Tibial artery (tissue), 4 donors: ENCODE data around the gene STPG2.
"Not testable (repeated sequence)": the region's sequence is repeated elsewhere in the genome, so short reads cannot be mapped to it uniquely, and the experiment has no call there.

Experiments used
- DNase-seq, 2 donors: peaks; one replicate each; pipeline ENCODE4 v3.0.0-alpha.2; 2019
- H3K27ac ChIP-seq, 2 donors: fragments of 200-600 bp; sonication (generic) in 1 of 2; 1 replicate in 1 of 2; 2 replicates in 1 of 2; pipeline ENCODE4 v1.5.1; 2018 to 2019; ENCODE audit warnings: mild to moderate bottlenecking in 1 of 2
- H3K27me3 ChIP-seq, 2 donors: fragments of 200-600 bp; sonication (generic) in 1 of 2; one replicate each; pipeline versions ENCODE4 v1.5.1 to v1.6.0; 2016 to 2019
- H3K36me3 ChIP-seq, 3 donors: fragments of 200-600 bp; sonication (generic) in 2 of 3; one replicate each; pipeline ENCODE4 v1.5.1; 2016 to 2019; ENCODE audit warnings: mild to moderate bottlenecking in 2 of 3
- H3K4me1 ChIP-seq, 4 donors: fragments of 200-600 bp; sonication (generic) in 2 of 4; 1 replicate in 3 of 4; 2 replicates in 1 of 4; pipeline ENCODE4 v1.5.1; 2016 to 2019
- H3K4me3 ChIP-seq, 2 donors: fragments of 200-600 bp; sonication (generic) in 1 of 2; 1 replicate in 1 of 2; 2 replicates in 1 of 2; pipeline ENCODE4 v1.5.1; 2018 to 2019; ENCODE audit warnings: mild to moderate bottlenecking in 2 of 2
- H3K9me3 ChIP-seq, 3 donors: fragments of 200-600 bp; sonication (generic) in 1 of 3; one replicate each; pipeline ENCODE4 v1.5.1; 2016 to 2019
- intact Hi-C: fragments of 100-400 bp; cut with DNase I; formaldehyde crosslinking; loops from one replicate; pipeline ENCODE4 v1.15.0; 2023; ENCODE audit warnings: low total_unique reads
- TF ChIP-seq, protein P1 (sequence below), 2 experiments: fragments of 200-600 bp in 1 of 2; fragments of 450-650 bp in 1 of 2; IDR thresholded peaks; one replicate each; pipeline ENCODE4 v1.5.1; 2017 to 2019; ENCODE audit warnings: antibody characterized with exemption in 2 of 2, mild to moderate bottlenecking in 1 of 2, moderate library complexity in 1 of 2

The STPG2 gene

DNA sequence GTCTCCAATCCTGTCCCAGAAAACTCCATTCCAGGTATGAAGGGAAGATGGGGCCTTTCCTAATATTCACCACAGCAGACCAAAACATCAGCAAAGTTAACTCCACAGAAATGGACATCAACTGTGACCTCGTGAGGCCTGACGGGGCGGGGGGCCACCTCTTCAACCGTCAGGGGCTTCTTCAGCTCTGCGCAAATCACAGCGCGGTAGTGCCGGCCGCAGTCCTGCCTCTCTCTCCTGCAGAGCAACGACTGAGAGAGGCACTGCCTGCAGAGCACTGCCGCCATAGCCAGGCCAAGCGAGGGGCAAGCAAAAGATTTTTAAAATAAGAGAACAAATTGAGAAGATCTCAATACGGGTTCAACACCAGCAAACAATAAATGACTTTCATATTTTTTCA lies 226.2 kb downstream of the STPG2 start:
- TF ChIP-seq, protein P1, sequence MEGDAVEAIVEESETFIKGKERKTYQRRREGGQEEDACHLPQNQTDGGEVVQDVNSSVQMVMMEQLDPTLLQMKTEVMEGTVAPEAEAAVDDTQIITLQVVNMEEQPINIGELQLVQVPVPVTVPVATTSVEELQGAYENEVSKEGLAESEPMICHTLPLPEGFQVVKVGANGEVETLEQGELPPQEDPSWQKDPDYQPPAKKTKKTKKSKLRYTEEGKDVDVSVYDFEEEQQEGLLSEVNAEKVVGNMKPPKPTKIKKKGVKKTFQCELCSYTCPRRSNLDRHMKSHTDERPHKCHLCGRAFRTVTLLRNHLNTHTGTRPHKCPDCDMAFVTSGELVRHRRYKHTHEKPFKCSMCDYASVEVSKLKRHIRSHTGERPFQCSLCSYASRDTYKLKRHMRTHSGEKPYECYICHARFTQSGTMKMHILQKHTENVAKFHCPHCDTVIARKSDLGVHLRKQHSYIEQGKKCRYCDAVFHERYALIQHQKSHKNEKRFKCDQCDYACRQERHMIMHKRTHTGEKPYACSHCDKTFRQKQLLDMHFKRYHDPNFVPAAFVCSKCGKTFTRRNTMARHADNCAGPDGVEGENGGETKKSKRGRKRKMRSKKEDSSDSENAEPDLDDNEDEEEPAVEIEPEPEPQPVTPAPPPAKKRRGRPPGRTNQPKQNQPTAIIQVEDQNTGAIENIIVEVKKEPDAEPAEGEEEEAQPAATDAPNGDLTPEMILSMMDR (IDR thresholded peaks at IDR 0.05): no peak
- intact Hi-C loops: no loop called here
- no peaks in the 10 kb centered on the region for H3K4me1 ChIP-seq
- no peaks in the 10 kb centered on the region for H3K27me3 ChIP-seq
- H3K4me3 ChIP-seq: no peak overlapping the region
- H3K27ac ChIP-seq: no peak overlapping the region
- H3K9me3 ChIP-seq: no peaks in the 10 kb centered on the region
- DNase-seq: no peak
- no peaks in the 10 kb centered on the region for H3K36me3 ChIP-seq

DNA sequence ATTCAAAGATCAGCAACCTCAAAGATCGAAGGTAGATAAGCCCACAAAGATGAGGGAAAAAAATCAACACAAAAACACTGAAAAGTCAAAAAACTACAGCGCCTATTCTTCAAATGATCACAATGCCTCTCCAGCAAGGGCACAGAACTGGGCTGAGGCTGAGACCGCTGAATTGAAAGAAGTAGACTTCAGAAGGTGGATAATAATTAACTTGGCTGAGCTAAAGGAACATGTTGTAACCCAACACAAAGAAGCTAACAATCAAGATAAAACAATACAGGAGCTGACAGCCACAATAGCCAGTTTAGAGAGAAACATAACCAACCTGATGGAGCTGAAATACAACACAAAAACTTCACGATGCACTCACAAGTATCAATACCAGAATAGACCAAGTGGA lies 231.1 kb downstream of the STPG2 start:
- no peak for DNase-seq
- TF ChIP-seq, protein P1 (IDR thresholded peaks at IDR 0.05): no peak
- intact Hi-C loops: no loop called here
- Histone ChIP-seq H3K4me3 (no peak overlapping the region), H3K9me3 (peaks cover 0 to 5% (median 0%) of the 10 kb centered on the region in 3 donors), H3K4me1 (no peaks in the 10 kb centered on the region), H3K27ac (no peak overlapping the region), H3K36me3 (no peaks in the 10 kb centered on the region), H3K27me3 (no peaks in the 10 kb centered on the region)

DNA sequence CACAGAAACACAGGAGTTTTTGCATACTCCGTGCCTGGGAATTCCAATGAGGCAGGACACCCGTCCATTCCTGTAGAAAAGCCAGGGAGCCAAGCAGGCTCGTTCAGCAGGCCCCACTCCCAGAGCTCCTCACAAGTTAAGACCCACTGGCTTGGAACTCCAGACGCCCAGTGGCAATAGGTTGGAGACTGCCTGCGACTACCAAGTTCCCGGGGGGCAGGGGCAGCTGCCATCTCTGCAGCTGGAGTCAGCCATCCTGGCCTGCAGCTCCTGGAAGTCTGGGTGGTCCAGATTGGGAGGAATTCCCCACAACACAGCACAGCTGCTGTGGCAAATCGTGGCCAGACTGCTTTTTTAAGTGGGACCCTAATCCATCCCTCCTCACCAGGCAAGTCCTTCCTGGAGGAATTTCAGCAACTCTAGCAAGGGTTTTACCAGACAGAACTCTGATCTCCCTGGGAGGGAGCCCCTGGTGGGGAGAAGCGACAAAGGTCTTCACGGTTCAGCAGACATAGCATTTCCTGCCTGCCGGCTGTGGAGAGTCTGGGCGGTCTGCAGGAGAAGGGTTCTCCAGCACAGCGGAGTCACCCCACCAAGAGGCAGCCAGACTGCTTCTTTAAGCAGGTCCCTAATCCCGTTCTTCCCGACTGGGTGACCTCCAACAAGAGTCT lies 231.9 kb downstream of the STPG2 start:
- intact Hi-C loops: no loop called here
- H3K36me3 ChIP-seq: no peaks in the 10 kb centered on the region
- peaks cover 0 to 5% (median 0%) of the 10 kb centered on the region in 3 donors for H3K9me3 ChIP-seq
- DNase-seq: no peak
- no peak overlapping the region for H3K4me3 ChIP-seq
- no peaks in the 10 kb centered on the region for H3K4me1 ChIP-seq
- H3K27ac ChIP-seq: no peak overlapping the region
- TF ChIP-seq, protein P1 (IDR thresholded peaks at IDR 0.05): no peak
- no peaks in the 10 kb centered on the region for H3K27me3 ChIP-seq

DNA sequence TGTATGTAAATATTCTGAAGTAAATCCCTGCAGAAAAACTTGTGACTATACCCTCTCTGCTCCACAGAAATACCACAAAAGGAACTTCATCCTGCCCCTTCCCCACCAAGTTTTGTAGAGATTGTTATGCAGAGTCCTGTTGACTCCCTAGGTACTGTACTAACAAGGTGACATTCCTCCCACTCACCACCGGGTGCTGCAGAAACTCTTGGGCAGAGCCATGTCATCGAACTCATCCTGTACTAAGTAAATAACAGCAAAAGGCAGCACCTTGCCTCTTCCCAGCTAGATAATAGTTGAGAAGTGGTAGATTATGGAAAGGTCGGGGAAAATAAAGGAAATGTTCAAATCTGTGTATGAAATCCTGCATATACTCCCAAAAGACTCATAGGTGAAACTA lies 233.3 kb downstream of the STPG2 start:
- DNase-seq: no peak
- TF ChIP-seq, protein P1 (IDR thresholded peaks at IDR 0.05): no peak
- no peaks in the 10 kb centered on the region for H3K4me1 ChIP-seq

DNA sequence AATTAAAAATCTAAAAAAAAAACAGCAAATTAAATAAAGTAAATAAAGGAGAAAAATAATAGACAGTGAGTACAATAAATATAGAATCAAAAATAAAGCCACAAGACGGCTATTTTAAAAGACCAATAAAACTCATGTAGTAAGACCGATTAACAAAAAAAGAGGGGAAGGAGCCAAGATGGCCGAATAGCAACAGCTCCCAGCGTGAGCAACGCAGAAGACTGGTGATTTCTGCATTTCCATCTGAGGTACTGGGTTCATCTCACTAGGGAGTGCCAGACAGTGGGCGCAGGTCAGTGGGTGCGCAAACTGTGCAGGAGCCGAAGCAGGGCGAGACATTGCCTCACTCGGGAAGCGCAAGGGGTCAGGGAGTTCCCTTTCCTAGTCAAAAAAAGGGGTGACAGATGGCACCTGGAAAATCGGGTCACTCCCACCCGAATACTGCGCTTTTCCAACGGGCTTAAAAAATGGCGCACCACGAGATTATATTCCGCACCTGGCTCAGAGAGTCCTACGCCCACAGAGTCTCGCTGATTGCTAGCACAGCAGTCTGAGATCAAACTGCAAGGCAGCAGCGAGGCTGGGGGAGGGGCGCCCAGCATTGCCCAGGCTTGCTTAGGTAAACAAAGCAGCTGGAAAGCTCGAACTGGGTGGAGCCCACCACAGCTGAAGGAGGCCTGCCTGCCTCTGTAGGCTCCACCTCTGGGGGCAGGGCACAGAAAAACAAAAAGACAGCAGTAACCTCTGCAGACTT lies 239.7 kb downstream of the STPG2 start:
- H3K9me3 ChIP-seq, H3K36me3 ChIP-seq, H3K4me1 ChIP-seq, H3K27me3 ChIP-seq, H3K4me3 ChIP-seq, intact Hi-C loops, H3K27ac ChIP-seq, DNase-seq: not testable (repeated sequence)

More for the DNA sequence above, 233.3 kb downstream of the STPG2 start:
- intact Hi-C loops: no loop called here
- no peaks in the 10 kb centered on the region for H3K27me3 ChIP-seq
- H3K36me3 ChIP-seq: no peaks in the 10 kb centered on the region
- no peak overlapping the region for H3K27ac ChIP-seq
- H3K9me3 ChIP-seq: peaks cover 0 to 5% (median 0%) of the 10 kb centered on the region in 3 donors
- no peak overlapping the region for H3K4me3 ChIP-seq

DNA sequence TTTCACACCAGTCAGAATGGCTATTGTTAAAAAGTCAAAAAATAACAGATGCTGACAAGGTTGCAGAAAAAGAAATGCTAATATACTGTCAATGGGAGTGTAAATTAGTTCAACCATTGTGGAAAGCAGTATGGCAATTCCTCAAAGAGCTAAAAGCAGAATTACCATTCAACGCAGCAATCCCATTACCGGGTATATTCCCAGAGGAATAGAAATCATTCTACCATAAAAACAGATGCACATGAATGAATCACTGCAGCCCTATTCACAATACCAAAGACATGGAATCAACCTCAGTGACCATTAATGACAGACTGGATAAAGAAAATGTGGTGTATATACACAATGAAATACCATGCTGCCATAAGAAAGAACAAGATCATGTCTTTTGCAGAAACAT lies 243.0 kb downstream of the STPG2 start:
- intact Hi-C loops: no loop called here

More for the DNA sequence above, 243.0 kb downstream of the STPG2 start:
- Histone ChIP-seq H3K4me3 (no peak overlapping the region), H3K4me1 (no peaks in the 10 kb centered on the region), H3K36me3 (no peaks in the 10 kb centered on the region), H3K27me3 (no peaks in the 10 kb centered on the region), H3K9me3 (no peaks in the 10 kb centered on the region), H3K27ac (no peak overlapping the region)
- TF ChIP-seq, protein P1 (IDR thresholded peaks at IDR 0.05): no peak
- no peak for DNase-seq
